H1 (cell line): Measurements from ENCODE around the gene SORCS3. TPM values are rescaled to one million over a fixed set of nuclear protein-coding genes. Genes with fewer than 3 reads are reported as not detected.

Experiments
- CTCF ChIA-PET: fragments of 300-600 bp; sonication (Branson Sonifier 250); formaldehyde crosslinking; loops from one replicate; lab custom pipeline; 2021; ENCODE audit not compliant: partially characterized antibody; lab: Charles Lee
- POLR2A ChIA-PET: fragments of 300-600 bp; sonication (Branson Sonifier 250); formaldehyde crosslinking; loops from one replicate; lab custom pipeline; 2021; ENCODE audit warnings: inconsistent platforms; ENCODE audit not compliant: partially characterized antibody; lab: Charles Lee
- DNase-seq, 2 experiments: peaks; one replicate each; pipeline versions ENCODE4 v3.0.0 to v3.0.0-alpha.2; 2010 to 2022; ENCODE audit warnings: low spot score in 2 of 2, low read depth in 1 of 2, mixed read lengths in 1 of 2
- FAIRE-seq: peaks from 2 replicates; lab custom pipeline; 2011; peaks lifted over from hg19 to GRCh38; lab: Jason Lieb, UNC
- H2AFZ ChIP-seq: 2 replicates; pipeline ENCODE4 v1.8.1; 2012; ENCODE audit warnings: low read length, inconsistent platforms
- H2AK5ac ChIP-seq: 2 replicates; pipeline ENCODE4 v1.6.1; 2013; ENCODE audit warnings: low read depth, low read length
- H2BK120ac ChIP-seq: replicated peaks from 2 replicates; pipeline ENCODE3; 2013; ENCODE audit warnings: low read depth, low read length, inconsistent platforms
- H2BK12ac ChIP-seq: 2 replicates; pipeline ENCODE4 v1.6.1; 2013; ENCODE audit warnings: low read depth, low read length
- H2BK15ac ChIP-seq: 2 replicates; pipeline ENCODE4 v1.6.1; 2013; ENCODE audit warnings: low read length
- H2BK20ac ChIP-seq: 2 replicates; pipeline ENCODE4 v1.6.1; 2013; ENCODE audit warnings: low read length
- H2BK5ac ChIP-seq: 2 replicates; pipeline ENCODE4 v1.6.1; 2013; ENCODE audit warnings: low read depth, low read length
- H3K14ac ChIP-seq: 2 replicates; pipeline ENCODE4 v1.6.1; 2013; ENCODE audit warnings: inconsistent platforms; ENCODE audit not compliant: insufficient read length
- H3K18ac ChIP-seq: 2 replicates; pipeline ENCODE4 v1.6.1; 2013; ENCODE audit warnings: low read length; ENCODE audit errors: extremely low read depth
- H3K23ac ChIP-seq: 2 replicates; pipeline ENCODE4 v1.6.1; 2013; ENCODE audit warnings: inconsistent platforms; ENCODE audit not compliant: insufficient read length
- H3K23me2 ChIP-seq: 2 replicates; pipeline ENCODE4 v1.6.1; 2013; ENCODE audit warnings: low read depth, low read length
- H3K27ac ChIP-seq: 2 replicates; pipeline ENCODE4 v1.6.1; 2011; ENCODE audit warnings: low read depth, low read length, inconsistent platforms
- H3K27me3 ChIP-seq, 4 experiments: replicated peaks in 1 of 4; 1 replicate in 1 of 4; 2 replicates in 3 of 4; pipeline versions ENCODE4 v1.6.1 to v1.8.1; 2011 to 2013; ENCODE audit warnings: low read length in 3 of 4, mild to moderate bottlenecking in 3 of 4, inconsistent platforms in 2 of 4, mixed read lengths in 2 of 4, moderate library complexity in 1 of 4; ENCODE audit not compliant: control insufficient read depth in 3 of 4, insufficient read depth in 3 of 4; ENCODE audit errors: extremely low read depth in 1 of 4
- H3K36me3 ChIP-seq, 4 experiments: 2 replicates each; pipeline versions ENCODE4 v1.6.1 to v1.8.1; 2011 to 2013; ENCODE audit warnings: mild to moderate bottlenecking in 4 of 4, low read length in 3 of 4, moderate library complexity in 2 of 4, control low read depth in 1 of 4, inconsistent platforms in 1 of 4; ENCODE audit not compliant: insufficient read depth in 4 of 4, control insufficient read depth in 2 of 4
- H3K4ac ChIP-seq: replicated peaks from 2 replicates; pipeline ENCODE3; 2013; ENCODE audit warnings: low read length, low read depth, mixed read lengths, inconsistent platforms; ENCODE audit not compliant: insufficient read length
- H3K4me1 ChIP-seq, 4 experiments: replicated peaks in 1 of 4; 1 replicate in 1 of 4; 2 replicates in 3 of 4; pipeline versions ENCODE4 v1.6.1 to v1.8.1; 2011 to 2013; ENCODE audit warnings: low read length in 3 of 4, inconsistent platforms in 2 of 4, mixed read lengths in 1 of 4; ENCODE audit not compliant: insufficient read depth in 4 of 4, control insufficient read depth in 3 of 4
- H3K4me2 ChIP-seq, 2 experiments: 2 replicates each; pipeline versions ENCODE4 v1.6.1 to v1.8.1; 2011 to 2013; ENCODE audit warnings: low read depth in 2 of 2, low read length in 2 of 2, control low read depth in 1 of 2, inconsistent platforms in 1 of 2, mild to moderate bottlenecking in 1 of 2; ENCODE audit not compliant: insufficient read depth in 1 of 2
- H3K4me3 ChIP-seq, 4 experiments: fragments of 200-600, 300-600 bp in 1 of 4; sonication (generic), shearing (Covaris generic), sonication (Bioruptor Twin) in 1 of 4; 2 replicates each; pipeline versions ENCODE4 v1.5.1 to v1.8.1; 2011 to 2016; ENCODE audit warnings: low read length in 4 of 4, low read depth in 3 of 4, control low read depth in 2 of 4, inconsistent platforms in 2 of 4, mild to moderate bottlenecking in 2 of 4, mixed read lengths in 1 of 4, moderate library complexity in 1 of 4; ENCODE audit not compliant: insufficient read depth in 2 of 4; ENCODE audit errors: extremely low read depth in 1 of 4
- H3K56ac ChIP-seq: replicated peaks from 2 replicates; pipeline ENCODE3; 2013; ENCODE audit warnings: low read depth, mild to moderate bottlenecking, mixed read lengths, low read length, inconsistent platforms; ENCODE audit not compliant: insufficient read length
- H3K79me1 ChIP-seq: 2 replicates; pipeline ENCODE4 v1.6.1; 2013; ENCODE audit warnings: low read depth, low read length, control low read depth
- H3K79me2 ChIP-seq, 2 experiments: 2 replicates each; pipeline versions ENCODE4 v1.6.1 to v1.8.1; 2012 to 2013; ENCODE audit warnings: low read length in 2 of 2, mild to moderate bottlenecking in 2 of 2, inconsistent platforms in 1 of 2; ENCODE audit not compliant: insufficient read depth in 2 of 2, control insufficient read depth in 1 of 2
- H3K9ac ChIP-seq, 4 experiments: replicated peaks in 1 of 4; 1 replicate in 1 of 4; 2 replicates in 3 of 4; pipeline versions ENCODE4 v1.6.1 to v1.8.1; 2011 to 2013; ENCODE audit warnings: low read depth in 3 of 4, low read length in 3 of 4, control low read depth in 2 of 4, mild to moderate bottlenecking in 2 of 4, moderate library complexity in 2 of 4, inconsistent platforms in 1 of 4; ENCODE audit errors: extremely low read depth in 1 of 4
- H3K9me3 ChIP-seq, 2 experiments: 2 replicates each; pipeline versions ENCODE4 v1.6.1 to v1.8.1; 2012 to 2013; ENCODE audit warnings: mild to moderate bottlenecking in 2 of 2, moderate library complexity in 2 of 2, control low read depth in 1 of 2, inconsistent platforms in 1 of 2, low read depth in 1 of 2, low read length in 1 of 2, mixed read lengths in 1 of 2; ENCODE audit not compliant: insufficient read depth in 2 of 2
- H4K20me1 ChIP-seq, 2 experiments: replicated peaks in 1 of 2; 2 replicates each; pipeline versions ENCODE3 to v1.8.1; 2011 to 2013; ENCODE audit warnings: inconsistent platforms in 2 of 2, low read length in 2 of 2, mild to moderate bottlenecking in 1 of 2; ENCODE audit not compliant: insufficient read depth in 2 of 2, control insufficient read depth in 1 of 2
- H4K5ac ChIP-seq: 2 replicates; pipeline ENCODE4 v1.6.1; 2013; ENCODE audit warnings: low read length, low read depth, mixed read lengths, inconsistent platforms; ENCODE audit not compliant: insufficient read length
- H4K8ac ChIP-seq: 2 replicates; pipeline ENCODE4 v1.8.0; 2013; ENCODE audit warnings: mild to moderate bottlenecking, moderate library complexity, low read length, inconsistent platforms; ENCODE audit not compliant: insufficient read depth; ENCODE audit errors: extremely low read depth
- H4K91ac ChIP-seq: replicated peaks from 2 replicates; pipeline ENCODE3; 2013; ENCODE audit warnings: low read length, mixed read lengths, inconsistent platforms; ENCODE audit not compliant: insufficient read length
- BRCA1 ChIP-seq: IDR thresholded peaks from 2 replicates; pipeline ENCODE4 v1.6.1; 2012; ENCODE audit warnings: low read depth, low read length, improper control_type of control experiment
- CHD1 ChIP-seq: IDR thresholded peaks from 2 replicates; pipeline ENCODE4 v1.6.1; 2012; ENCODE audit warnings: low read depth, low read length, improper control_type of control experiment
- E2F6 ChIP-seq: IDR thresholded peaks from 2 replicates; pipeline ENCODE4 v1.6.1; 2012; ENCODE audit warnings: inconsistent platforms
- KDM5A ChIP-seq: fragments of 200-600 bp; IDR thresholded peaks from 2 replicates; pipeline ENCODE4 v1.7.1; 2012; ENCODE audit warnings: mild to moderate bottlenecking, low read length, inconsistent platforms, mixed read lengths
- RBBP5 ChIP-seq: IDR thresholded peaks from 2 replicates; pipeline ENCODE4 v1.7.1; 2012; ENCODE audit warnings: low read depth, mild to moderate bottlenecking, inconsistent platforms, low read length, moderate library complexity, borderline replicate concordance
- SIRT6 ChIP-seq: IDR thresholded peaks from one replicate; pipeline ENCODE4 v1.7.1; 2012; ENCODE audit warnings: low read length, inconsistent platforms
- WGBS, 2 experiments: shearing (Covaris generic) in 1 of 2; methylation state at CpG; one replicate each; pipeline versions ENCODE4 v1.1.6 to v1.1.7; 2013 to 2015; ENCODE audit warnings: low lambda C conversion rate in 2 of 2, mixed read lengths in 2 of 2, inconsistent platforms in 1 of 2, low coverage in 1 of 2, missing lambda C conversion rate in 1 of 2; ENCODE audit not compliant: insufficient replicate concordance in 2 of 2, insufficient coverage in 1 of 2, insufficient read length in 1 of 2; ENCODE audit errors: extremely low coverage in 1 of 2, missing lambda C conversion rate in 1 of 2; 5-methylcytosine and 5-hydroxymethylcytosine counted together
- polyA plus RNA-seq, 7 experiments: library from polyadenylated mRNA; depleted of rRNA in 3 of 7; stranded (reverse) in 5 of 7; unstranded in 2 of 7; fragments of >200 nt in 5 of 7; fragments of 200-250 nt in 2 of 7; gene quantifications; 1 replicate in 5 of 7; 2 replicates in 1 of 7; 4 replicates in 1 of 7; pipeline versions ENCODE4 v1.2.1 to v1.2.3, GENCODE V29; 2011 to 2013; ENCODE audit warnings: missing spikeins in 2 of 7, mixed read lengths in 2 of 7
- total RNA-seq: library from RNA; stranded (reverse); fragmentation: NEBNext Ultra II Directional; extraction: Animal tissue kit (Norgen Biotek cat#: 25700); gene quantifications from 2 replicates; pipeline ENCODE4 v1.2.1, GENCODE V29; 2021

Gene SORCS3
- total and polyA plus RNA-seq, 2 of the 8 experiments (the other 6 are each of a cell fraction or from before 2014, with no cell fraction given) = 0.26 to 0.88 TPM

GRCh38 chr10:105291571-105291970 is 650.5 kb downstream of the SORCS3 start:
- no peak overlapping the region for H3K23ac ChIP-seq
- H3K14ac ChIP-seq = no peak overlapping the region
- H4K20me1 ChIP-seq = no peaks in the 10 kb centered on the region
- H2BK20ac ChIP-seq = no peak overlapping the region
- WGBS, 2 experiments = 89% methylated on average over 4 of the region's 4 CpGs; no CpG with 5 or more reads in 1 of the 2 experiments
- H3K9ac ChIP-seq = no peak overlapping the region
- H3K79me2 ChIP-seq = no peaks in the 10 kb centered on the region
- H4K5ac ChIP-seq = no peak overlapping the region
- no peak overlapping the region for H3K18ac ChIP-seq
- DNase-seq (no peak), FAIRE-seq (no peak)
- H4K91ac ChIP-seq = no peak overlapping the region
- no peak overlapping the region for H2BK15ac ChIP-seq
- H2AFZ ChIP-seq = no peak overlapping the region
- no peak overlapping the region for H3K4me2 ChIP-seq
- no peak overlapping the region for H3K4me3 ChIP-seq
- H2AK5ac ChIP-seq = no peak overlapping the region
- H2BK5ac ChIP-seq = no peak overlapping the region
- H3K4me1 ChIP-seq = no peaks in the 10 kb centered on the region
- no peak overlapping the region for H2BK12ac ChIP-seq
- H3K23me2 ChIP-seq = peaks cover 2% of the 10 kb centered on the region
- H3K36me3 ChIP-seq = no peaks in the 10 kb centered on the region
- no peak overlapping the region for H3K27ac ChIP-seq
- no peak overlapping the region for H3K4ac ChIP-seq
- H2BK120ac ChIP-seq = no peak overlapping the region
- H3K79me1 ChIP-seq = no peaks in the 10 kb centered on the region
- ChIA-PET POLR2A (no interaction called here), CTCF (no interaction called here)
- H4K8ac ChIP-seq = no peak overlapping the region
- no peak overlapping the region for H3K56ac ChIP-seq
- no peak for TF ChIP-seq KDM5A
- TF ChIP-seq RBBP5 = no peak
- no peak for TF ChIP-seq SIRT6
- no peak for TF ChIP-seq CHD1
- no peak for TF ChIP-seq E2F6
- no peak for TF ChIP-seq BRCA1
- no peaks in the 10 kb centered on the region for H3K27me3 ChIP-seq
- no peaks in the 10 kb centered on the region for H3K9me3 ChIP-seq
